PC-3 (cell line): Measurements from ENCODE around the gene GPR21. TPM values are rescaled to one million over a fixed set of nuclear protein-coding genes. Genes with fewer than 3 reads are reported as not detected.

Experiments used
- ATAC-seq: fragments of 200-7000 bp; cut with Tn5 transposase; 2 replicates; pipeline ENCODE4 v1.9.1; 2020; ENCODE audit warnings: mild to moderate bottlenecking, moderate library complexity
- BruUV-seq: library from RNA; stranded (reverse); fragments of 400-500 nt; replicated peaks from 2 replicates; lab custom pipeline; 2021; lab: Mats Ljungman, UMichigan
- CTCF ChIA-PET: fragments of 300-600 bp; sonication (Branson Sonifier 250); formaldehyde crosslinking; loops from one replicate; lab custom pipeline; 2022; ENCODE audit warnings: antibody characterized with exemption; lab: Charles Lee
- POLR2A ChIA-PET: fragments of 300-600 bp; sonication (Branson Sonifier 250); formaldehyde crosslinking; loops from one replicate; lab custom pipeline; 2022; ENCODE audit warnings: antibody characterized with exemption; ENCODE audit not compliant: unreplicated experiment; lab: Charles Lee
- DNase-seq: peaks from one replicate; pipeline ENCODE4 v3.0.0-alpha.2; 2015
- H2AFZ ChIP-seq: fragments of 300-600 bp; sonication (generic); 2 replicates; pipeline ENCODE4 v1.6.0; 2016; ENCODE audit warnings: antibody characterized with exemption, low read length
- H3F3A ChIP-seq: fragments of 300-600 bp; sonication (generic); one replicate; pipeline ENCODE4 v1.6.0; 2017; ENCODE audit warnings: antibody characterized with exemption, low read length, control low read depth, mild to moderate bottlenecking; ENCODE audit not compliant: unreplicated experiment
- H3K27ac ChIP-seq: fragments of 300-600 bp; sonication (generic); 2 replicates; pipeline ENCODE4 v1.5.1; 2016; ENCODE audit warnings: mild to moderate bottlenecking, low read length
- H3K27me3 ChIP-seq: fragments of 300-600 bp; sonication (generic); 2 replicates; pipeline ENCODE4 v1.6.1; 2016; ENCODE audit warnings: low read length, mixed read lengths
- H3K36me3 ChIP-seq: fragments of 300-600 bp; sonication (generic); 2 replicates; pipeline ENCODE4 v1.6.1; 2016; ENCODE audit warnings: low read depth, mixed run types, low read length, mixed read lengths
- H3K4me1 ChIP-seq: fragments of 300-600 bp; sonication (generic); 2 replicates; pipeline ENCODE4 v1.5.1; 2016; ENCODE audit warnings: low read length; ENCODE audit not compliant: insufficient read depth
- H3K4me2 ChIP-seq: fragments of 300-600 bp; sonication (generic); 2 replicates; pipeline ENCODE4 v1.6.0; 2016; ENCODE audit warnings: low read length
- H3K4me3 ChIP-seq: fragments of 300-600 bp; sonication (generic); 2 replicates; pipeline ENCODE4 v1.5.1; 2016; ENCODE audit warnings: mild to moderate bottlenecking, low read length, mixed read lengths
- H3K79me2 ChIP-seq: fragments of 300-600 bp; sonication (generic); 2 replicates; pipeline ENCODE4 v1.6.1; 2017; ENCODE audit warnings: low read length, mixed read lengths
- H3K9ac ChIP-seq: fragments of 300-600 bp; sonication (generic); 2 replicates; pipeline ENCODE4 v1.6.0; 2016; ENCODE audit warnings: mild to moderate bottlenecking, low read length
- H3K9me2 ChIP-seq: fragments of 300-600 bp; sonication (generic); replicated peaks from 2 replicates; pipeline ENCODE4 v1.6.1; 2016; ENCODE audit warnings: mixed run types, low read length, mixed read lengths
- H3K9me3 ChIP-seq: fragments of 300-600 bp; sonication (generic); 2 replicates; pipeline ENCODE4 v1.6.1; 2016; ENCODE audit warnings: low read length, mixed read lengths
- H4K20me1 ChIP-seq: fragments of 300-600 bp; sonication (generic); 2 replicates; pipeline ENCODE4 v1.6.1; 2016; ENCODE audit warnings: low read length, mixed read lengths
- CTCF ChIP-seq: fragments of 300-600 bp; sonication (generic); conservative IDR thresholded peaks from 2 replicates; pipeline ENCODE4 v1.5.1; 2017; ENCODE audit warnings: antibody characterized with exemption, low read depth, mild to moderate bottlenecking, low read length
- EZH2 ChIP-seq: fragments of 300-600 bp; sonication (generic); IDR thresholded peaks from one replicate; pipeline ENCODE4 v1.6.1; 2017; ENCODE audit warnings: antibody characterized with exemption, mild to moderate bottlenecking, low read length; ENCODE audit not compliant: unreplicated experiment
- EZH2phosphoT487 ChIP-seq: fragments of 300-600 bp; sonication (generic); IDR thresholded peaks from 2 replicates; pipeline ENCODE4 v1.6.1; 2018; ENCODE audit warnings: mild to moderate bottlenecking, antibody characterized with exemption, low read length, borderline replicate concordance
- intact Hi-C: fragments of 100-400 bp; cut with micrococcal nuclease; formaldehyde crosslinking; loops from 2 replicates; pipeline ENCODE4 v1.9.0; 2023
- total RNA-seq: library from RNA; depleted of rRNA; stranded (reverse); fragments of >200 nt; gene quantifications from 2 replicates; pipeline ENCODE4 v1.2.3, GENCODE V29; 2014

GPR21 gene
- total RNA-seq, 1 experiment from 2014 or later: 0.15 TPM

GRCh38 chr9:123064716-123065115 is 31.2 kb downstream of the GPR21 start:
- no peaks in the 10 kb centered on the region for H3K9me3 ChIP-seq
- no peak overlapping the region for H2AFZ ChIP-seq
- CTCF ChIA-PET: no interaction called here
- H3K9ac ChIP-seq: no peak overlapping the region
- no peak overlapping the region for H3K27ac ChIP-seq
- TF ChIP-seq CTCF (no peak), EZH2phosphoT487 (no peak), EZH2 (no peak)
- H3K4me3 ChIP-seq: no peak overlapping the region
- H3K79me2 ChIP-seq: no peaks in the 10 kb centered on the region
- intact Hi-C loops: no loop called here
- DNase-seq: no peak
- peaks cover 2% of the 10 kb centered on the region; the same call in 1 of the 2 replicates for H3K36me3 ChIP-seq
- ATAC-seq: no peak
- H3K9me2 ChIP-seq: no peaks in the 10 kb centered on the region
- H4K20me1 ChIP-seq: no peaks in the 10 kb centered on the region
- no TSS peak for BruUV-seq
- H3K27me3 ChIP-seq: no peaks in the 10 kb centered on the region
- no peak overlapping the region for H3K4me2 ChIP-seq
- POLR2A ChIA-PET: no interaction called here
- no peaks in the 10 kb centered on the region for H3F3A ChIP-seq
- no peaks in the 10 kb centered on the region for H3K4me1 ChIP-seq

- H3K4me3 ChIP-seq: no peak overlapping the region
- ATAC-seq (no peak), DNase-seq (no peak)
- H2AFZ ChIP-seq: no peak overlapping the region
- no peaks in the 10 kb centered on the region for H3F3A ChIP-seq
- TF ChIP-seq CTCF: no peak
- TF ChIP-seq EZH2phosphoT487: no peak
- TF ChIP-seq EZH2: no peak
- no peak overlapping the region for H3K9ac ChIP-seq
- intact Hi-C loops: no loop called here
- no peaks in the 10 kb centered on the region for H3K9me2 ChIP-seq
- H3K4me2 ChIP-seq: no peak overlapping the region
- H3K79me2 ChIP-seq: no peaks in the 10 kb centered on the region
- no TSS peak for BruUV-seq
- ChIA-PET POLR2A (no interaction called here), CTCF (no interaction called here)
- no peaks in the 10 kb centered on the region for H4K20me1 ChIP-seq
- H3K27me3 ChIP-seq: no peaks in the 10 kb centered on the region
- H3K36me3 ChIP-seq: peaks cover 2% of the 10 kb centered on the region; the same call in 1 of the 2 replicates
- H3K4me1 ChIP-seq: no peaks in the 10 kb centered on the region
- H3K9me3 ChIP-seq: no peaks in the 10 kb centered on the region
- H3K27ac ChIP-seq: no peak overlapping the region
These were observed 31.7 kb downstream of the GPR21 start for GRCh38 chr9:123065196-123065595.

- Histone ChIP-seq H2AFZ (no peak overlapping the region), H3K9me2 (no peaks in the 10 kb centered on the region), H3F3A (no peaks in the 10 kb centered on the region), H3K9me3 (no peaks in the 10 kb centered on the region), H3K27me3 (no peaks in the 10 kb centered on the region), H3K4me1 (no peaks in the 10 kb centered on the region), H3K4me3 (no peak overlapping the region), H3K79me2 (no peaks in the 10 kb centered on the region), H4K20me1 (no peaks in the 10 kb centered on the region), H3K27ac (no peak overlapping the region), H3K36me3 (peaks cover 2% of the 10 kb centered on the region; the same call in 1 of the 2 replicates), H3K4me2 (no peak overlapping the region), H3K9ac (no peak overlapping the region)
- CTCF ChIA-PET: no interaction called here
- ATAC-seq (no peak), DNase-seq (no peak)
- intact Hi-C loops: no loop called here
- TF ChIP-seq CTCF (no peak), EZH2phosphoT487 (no peak), EZH2 (no peak)
- POLR2A ChIA-PET: no interaction called here
- no TSS peak for BruUV-seq
These were observed 33.7 kb downstream of the GPR21 start for GRCh38 chr9:123067136-123067535.
